COLO668 (cell line): ENCODE data around the gene GATA6.
"Not testable (repeated sequence)": the region's sequence is repeated elsewhere in the genome, so short reads cannot be mapped to it uniquely, and the experiment has no call there.

Experiments used
- DNase-seq: peaks from one replicate; lab custom pipeline; 2025; ENCODE audit not compliant: unreplicated experiment; lab: John Stamatoyannopoulos, UW

GATA6 gene

DNA sequence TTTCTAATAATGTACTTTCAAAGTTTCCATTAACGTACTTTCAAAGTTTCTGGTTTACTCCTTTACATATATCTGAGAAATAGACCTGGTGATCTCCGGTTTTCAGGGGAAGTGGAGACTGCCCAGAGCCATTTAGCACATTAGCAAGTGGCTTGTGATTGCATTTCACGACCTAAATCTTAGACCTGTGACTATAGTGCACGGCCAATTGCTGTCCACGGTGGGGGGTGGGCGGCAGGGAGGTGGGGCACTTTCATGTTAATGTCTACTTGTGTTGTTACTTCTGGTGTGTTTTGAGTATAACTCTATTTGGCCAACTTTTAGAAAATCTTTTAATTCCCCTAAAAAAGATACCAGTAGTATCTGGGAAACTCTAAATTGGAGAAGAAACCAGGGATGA, 11.3 kb downstream of the GATA6 start:
- no peak for DNase-seq

DNA sequence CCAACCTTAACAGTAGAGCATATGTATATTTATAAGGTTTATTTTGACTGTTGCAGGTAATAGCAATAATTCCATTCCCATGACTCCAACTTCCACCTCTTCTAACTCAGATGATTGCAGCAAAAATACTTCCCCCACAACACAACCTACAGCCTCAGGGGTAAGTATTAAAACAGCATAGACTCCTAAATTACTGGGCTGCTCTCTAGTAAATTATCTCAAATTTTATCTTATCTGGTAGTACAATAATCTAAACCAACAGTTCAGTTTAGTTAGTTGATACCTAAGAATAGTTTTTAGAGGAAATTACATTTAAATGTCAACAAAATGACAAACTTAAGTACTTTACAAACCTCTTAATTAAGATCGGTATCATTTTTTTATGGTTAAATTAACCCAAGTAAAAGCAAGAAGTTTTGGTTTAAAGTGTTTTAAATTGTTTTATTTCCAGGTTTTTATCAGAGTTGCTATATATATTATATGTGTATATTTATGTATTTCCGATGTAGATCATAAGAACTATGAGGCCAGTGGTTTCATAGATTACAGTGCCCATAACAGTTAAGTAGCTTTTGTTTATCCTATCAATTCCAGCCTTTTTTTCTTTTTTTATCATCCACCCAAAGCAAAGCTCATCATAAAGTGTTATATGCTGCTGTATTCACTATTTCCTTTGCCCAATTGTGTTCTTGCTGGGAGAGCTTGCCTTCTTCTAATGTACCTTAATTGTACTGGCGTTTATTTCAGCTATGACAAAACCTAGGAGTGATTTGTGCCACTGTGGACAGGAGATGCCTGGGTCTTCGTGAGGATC, 13.7 kb downstream of the GATA6 start:
- no peak for DNase-seq

DNA sequence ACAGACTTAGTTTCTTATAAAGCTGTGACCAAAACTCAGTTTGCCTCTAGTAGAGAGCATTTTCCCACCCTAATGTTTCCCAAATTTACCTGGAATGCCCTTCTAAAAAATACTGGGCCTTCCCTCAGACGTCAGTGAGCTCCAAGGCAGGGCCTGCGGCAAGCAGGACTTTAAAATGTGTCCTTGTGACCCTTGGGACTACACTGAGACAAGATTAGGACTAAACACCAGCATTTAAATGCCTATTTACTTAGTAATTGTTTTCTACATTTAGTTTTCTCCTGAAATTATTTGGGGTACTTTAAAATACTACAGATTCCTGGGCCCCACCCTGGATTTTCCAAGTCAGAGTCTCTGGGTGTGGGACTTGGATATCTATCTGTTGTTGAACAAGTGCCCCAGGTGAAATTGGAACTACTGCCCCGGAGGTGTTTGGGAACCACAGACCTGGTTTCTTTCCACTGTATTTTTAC, 14.3 kb downstream of the GATA6 start:
- no peak for DNase-seq

- DNase-seq = not testable (repeated sequence)
Observed at GRCh38 chr18:22184573-22184972, 15.2 kb downstream of the GATA6 start.

DNA sequence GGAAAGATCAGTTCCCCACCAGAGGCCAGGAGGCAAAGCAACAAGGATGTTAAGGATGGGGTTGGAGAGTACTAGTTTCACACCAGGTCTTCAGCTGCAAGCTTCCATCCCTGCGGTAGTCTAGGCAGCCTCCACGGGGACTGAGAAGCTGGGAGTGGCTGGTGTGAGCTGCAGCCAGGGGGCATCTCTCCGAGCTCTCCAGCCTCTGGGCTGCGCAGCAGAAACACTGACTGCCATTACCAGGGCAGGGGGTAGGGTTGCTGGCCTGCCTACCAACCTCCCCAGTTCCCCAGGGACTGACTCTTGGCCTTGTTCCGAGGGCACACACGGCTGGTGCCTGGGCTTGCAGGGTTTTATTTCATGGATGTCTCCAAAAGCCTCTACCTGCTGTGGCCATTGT, 15.9 kb downstream of the GATA6 start:
- no peak for DNase-seq

GRCh38 chr18:22185771-22186386, 16.5 kb downstream of the GATA6 start:
- peak; percentile 79 for DNase-seq

- DNase-seq = no peak
Observed at GRCh38 chr18:22186484-22186971, 17.1 kb downstream of the GATA6 start.

GRCh38 chr18:22188559-22189267, 19.3 kb downstream of the GATA6 start:
- DNase-seq = no peak

GRCh38 chr18:22189449-22190166, 20.2 kb downstream of the GATA6 start:
- no peak for DNase-seq

- no peak for DNase-seq
Observed at GRCh38 chr18:22191346-22191695, 21.9 kb downstream of the GATA6 start.

DNA sequence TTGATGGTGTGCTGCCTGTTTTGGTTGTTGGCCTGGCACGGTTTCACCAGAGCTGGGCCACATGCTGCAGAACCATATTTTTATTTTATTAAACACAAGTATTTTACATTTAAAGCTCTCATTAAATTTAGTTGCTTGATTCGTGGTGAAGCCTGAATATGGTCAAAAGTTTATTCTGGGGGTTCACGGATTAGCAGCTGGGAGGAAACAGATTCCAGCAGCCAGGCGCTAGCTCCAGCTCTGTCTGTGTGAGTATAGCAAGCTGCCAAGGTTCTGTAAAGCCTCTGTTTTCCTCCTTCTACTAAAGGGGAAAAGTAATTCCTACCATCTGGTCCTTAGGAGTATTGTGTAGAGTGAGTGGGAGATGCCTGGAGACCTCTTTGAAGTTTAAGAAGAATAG, 22.5 kb downstream of the GATA6 start:
- no peak for DNase-seq

GRCh38 chr18:22193466-22193865, 24.1 kb downstream of the GATA6 start:
- DNase-seq = no peak

DNA sequence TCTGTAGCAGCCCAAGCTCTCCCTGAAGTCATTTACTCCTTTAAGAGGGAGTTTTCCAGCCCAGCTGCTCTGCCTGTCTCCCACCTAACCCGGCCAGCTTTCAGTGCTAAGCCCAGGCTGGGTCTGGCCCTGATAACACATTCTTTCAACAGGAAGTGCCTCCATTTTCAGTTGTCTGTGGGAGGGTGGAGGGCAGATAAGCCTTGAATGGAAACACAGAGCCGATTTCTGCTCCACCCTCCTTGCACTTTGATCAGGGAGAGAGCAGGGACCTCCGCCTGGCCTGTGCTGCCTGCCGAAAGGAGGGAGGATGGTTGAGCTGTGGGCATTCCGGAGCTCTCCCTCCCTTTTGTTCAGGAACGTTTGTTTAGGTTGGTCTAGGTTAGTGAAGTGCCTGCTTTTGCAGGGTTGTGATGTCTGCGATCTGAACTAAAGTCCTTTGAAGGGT, 24.8 kb downstream of the GATA6 start:
- no peak for DNase-seq

GRCh38 chr18:22195052-22195451, 25.7 kb downstream of the GATA6 start:
- no peak for DNase-seq

- DNase-seq = not testable (repeated sequence)
Observed at GRCh38 chr18:22196943-22197342, 27.6 kb downstream of the GATA6 start.

GRCh38 chr18:22197668-22198067, 28.3 kb downstream of the GATA6 start:
- no peak for DNase-seq

DNA sequence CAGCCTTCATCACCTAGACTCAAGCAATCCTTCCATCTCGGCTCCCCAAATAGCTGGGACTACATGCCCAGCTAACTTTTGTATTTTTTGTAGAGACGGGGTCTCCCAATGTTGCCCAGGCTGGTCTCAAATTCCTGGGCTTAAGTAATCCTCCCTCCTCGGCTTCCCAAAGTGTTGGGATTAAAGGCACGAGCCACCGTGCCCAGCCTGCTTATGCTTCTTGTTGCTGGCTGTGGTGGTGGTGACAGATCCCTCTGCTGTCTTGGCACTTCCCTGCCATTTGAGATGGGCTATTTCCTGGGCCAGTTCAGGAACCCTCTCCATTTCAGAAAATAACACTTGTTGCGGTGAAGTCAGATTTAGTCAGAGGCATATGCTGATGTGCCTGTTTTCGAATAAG, 28.8 kb downstream of the GATA6 start:
- no peak for DNase-seq

DNA sequence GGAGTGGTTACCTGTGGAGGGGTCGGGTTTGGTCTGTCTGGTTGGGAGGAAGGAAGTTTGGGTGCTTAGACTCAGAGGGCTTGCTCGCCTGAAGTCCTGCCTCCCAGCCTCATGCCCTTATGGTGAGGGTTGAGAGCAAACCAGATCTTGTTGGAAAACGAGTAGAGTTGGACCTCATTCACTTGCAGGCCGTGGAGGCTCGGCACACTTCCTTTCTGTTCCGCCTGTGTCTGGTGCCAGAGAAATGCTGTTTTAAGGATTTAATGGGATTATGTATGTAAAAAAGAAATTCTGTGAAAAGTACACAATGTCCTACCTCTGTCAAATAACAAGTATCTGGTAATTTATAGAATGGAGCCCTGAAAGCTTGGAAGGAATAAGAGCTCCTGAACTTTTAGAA, 29.6 kb downstream of the GATA6 start:
- DNase-seq = no peak

DNA sequence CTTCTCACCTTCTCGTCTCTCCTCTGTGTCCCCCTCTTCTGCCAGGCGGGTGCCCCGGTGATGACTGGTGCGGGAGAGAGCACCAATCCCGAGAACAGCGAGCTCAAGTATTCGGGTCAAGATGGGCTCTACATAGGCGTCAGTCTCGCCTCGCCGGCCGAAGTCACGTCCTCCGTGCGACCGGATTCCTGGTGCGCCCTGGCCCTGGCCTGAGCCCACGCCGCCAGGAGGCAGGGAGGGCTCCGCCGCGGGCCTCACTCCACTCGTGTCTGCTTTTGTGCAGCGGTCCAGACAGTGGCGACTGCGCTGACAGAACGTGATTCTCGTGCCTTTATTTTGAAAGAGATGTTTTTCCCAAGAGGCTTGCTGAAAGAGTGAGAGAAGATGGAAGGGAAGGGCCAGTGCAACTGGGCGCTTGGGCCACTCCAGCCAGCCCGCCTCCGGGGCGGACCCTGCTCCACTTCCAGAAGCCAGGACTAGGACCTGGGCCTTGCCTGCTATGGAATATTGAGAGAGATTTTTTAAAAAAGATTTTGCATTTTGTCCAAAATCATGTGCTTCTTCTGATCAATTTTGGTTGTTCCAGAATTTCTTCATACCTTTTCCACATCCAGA, 31.3 kb downstream of the GATA6 start:
- no peak for DNase-seq

GRCh38 chr18:22203035-22203434, 33.6 kb downstream of the GATA6 start:
- DNase-seq = no peak
